ENCODE data around the gene APOD.
"Not testable (repeated sequence)": the region's sequence is repeated elsewhere in the genome, so short reads cannot be mapped to it uniquely, and the experiment has no call there.

Gene APOD

DNA sequence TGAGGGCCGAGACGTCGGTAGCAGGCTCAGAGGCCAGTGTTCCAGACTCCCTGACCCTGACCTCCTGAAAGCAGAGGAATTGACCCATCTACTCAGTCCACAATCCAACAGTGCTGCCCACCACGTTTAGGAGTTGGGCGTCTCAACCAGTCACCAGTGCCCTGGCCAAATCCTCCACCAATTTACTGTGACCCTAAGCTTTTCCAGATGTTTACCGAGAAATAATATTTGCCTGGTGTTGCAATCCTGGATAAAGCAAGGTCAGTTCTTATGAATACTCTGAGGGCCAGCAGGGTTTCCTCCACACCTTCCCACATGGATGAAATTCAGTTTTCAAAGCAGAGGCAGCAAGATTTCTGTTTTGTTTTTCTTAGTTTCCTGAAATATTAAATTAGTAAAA lies 7.5 kb upstream of the APOD start:
- no peak overlapping the region for H3K27ac ChIP-seq
- DNase-seq (ENCODE audit: low read depth, low spot score) = no peak

DNA sequence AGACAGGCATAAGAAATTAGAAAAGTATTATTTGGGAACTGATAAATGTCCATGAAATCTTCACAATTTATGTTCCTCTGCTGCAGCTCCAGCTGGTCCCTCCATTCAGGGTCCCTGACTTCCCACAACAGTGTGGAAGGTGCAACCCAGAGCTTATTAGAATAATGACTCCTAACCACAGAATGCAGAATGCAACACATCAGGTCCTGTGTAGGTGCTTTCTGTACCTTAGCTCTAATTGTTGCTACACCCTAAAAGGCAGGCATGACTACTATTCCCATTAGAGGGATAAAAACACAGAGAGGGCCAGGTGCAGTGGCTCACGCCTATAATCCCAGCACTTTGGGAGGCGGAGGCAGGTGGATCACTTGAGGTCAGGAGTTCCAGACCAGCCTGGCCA lies 6.6 kb upstream of the APOD start:
- H3K27ac ChIP-seq; DNase-seq (ENCODE audit: low read depth, low spot score): not testable (repeated sequence)

DNA sequence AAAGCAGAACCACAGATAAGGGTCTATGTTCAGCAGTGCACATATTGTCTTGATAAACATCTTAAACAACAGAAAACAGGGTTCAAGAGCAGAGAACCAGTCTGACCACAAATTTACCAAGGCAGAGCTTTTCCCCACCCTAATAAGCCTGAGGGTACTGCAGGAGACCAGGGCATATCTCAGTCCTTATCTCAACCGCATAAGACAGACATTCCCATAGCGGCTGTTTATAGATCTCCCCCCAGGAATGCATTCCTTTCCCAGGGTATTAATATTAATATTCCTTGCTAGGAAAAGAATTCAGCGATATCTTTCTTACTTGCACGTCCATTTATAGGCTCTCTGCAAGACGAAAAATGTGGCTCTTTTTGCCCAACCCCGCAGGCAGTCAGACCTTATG lies 6.1 kb upstream of the APOD start:
- not testable (repeated sequence) for H3K27ac ChIP-seq; DNase-seq (ENCODE audit: low read depth, low spot score)

DNA sequence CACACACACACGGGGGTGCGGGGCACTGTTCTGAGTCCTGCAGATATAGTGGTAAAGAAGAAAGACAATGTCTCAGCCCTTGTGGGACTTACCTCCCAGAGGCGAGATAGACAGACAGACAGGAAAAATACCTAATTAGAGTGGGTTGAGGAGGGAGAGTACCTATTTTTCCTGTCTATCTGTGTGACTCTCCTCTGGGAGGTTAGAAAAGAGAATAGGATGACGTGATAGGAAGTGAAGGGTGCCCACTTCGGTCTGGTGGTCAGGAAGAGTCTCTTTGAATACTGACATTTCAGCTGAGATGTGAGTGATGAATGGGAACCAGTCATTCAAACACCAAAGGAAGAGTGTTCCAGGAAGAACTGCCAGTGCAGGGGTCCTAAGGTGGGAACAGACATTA lies 4.1 kb upstream of the APOD start:
- no peak for DNase-seq (ENCODE audit: low read depth, low spot score)

DNA sequence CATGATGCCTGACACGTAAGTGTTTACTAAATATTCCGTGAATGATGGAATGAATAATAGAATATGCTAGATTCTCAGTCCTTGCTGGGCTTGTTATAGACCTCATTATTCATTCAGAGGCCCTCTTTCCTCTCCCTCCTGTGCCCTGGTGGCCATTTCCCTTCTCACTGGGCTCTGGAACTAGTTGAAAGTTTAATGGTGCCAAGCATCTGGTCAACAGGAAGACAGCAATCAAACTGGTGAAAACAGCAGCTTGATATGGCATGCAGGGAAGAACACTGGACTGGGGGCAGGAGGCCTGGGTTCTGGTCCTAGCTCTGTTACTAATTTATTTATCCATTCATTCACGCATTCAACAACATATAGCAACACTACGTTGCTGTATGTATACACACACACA lies 3.7 kb upstream of the APOD start:
- H3K27ac ChIP-seq = no peak overlapping the region
- no peak for DNase-seq (ENCODE audit: low read depth, low spot score)

More for the DNA sequence above, 4.1 kb upstream of the APOD start:
- H3K27ac ChIP-seq = no peak overlapping the region

DNA sequence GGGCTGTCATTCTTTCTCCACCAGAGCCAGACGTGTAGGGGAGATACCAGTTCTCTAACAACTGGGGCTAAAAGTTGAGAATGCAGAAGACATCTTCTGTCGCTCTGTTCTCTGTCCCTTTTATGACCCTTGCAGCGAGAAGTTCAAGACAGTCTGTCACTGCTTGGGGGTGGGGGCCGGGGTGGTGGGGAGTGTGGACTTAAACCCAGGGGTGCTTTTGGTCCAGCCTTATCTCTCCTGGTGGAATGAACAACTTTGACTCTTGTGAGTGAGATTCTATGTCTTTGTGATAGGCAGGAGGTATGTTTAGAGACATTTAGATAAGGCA lies 767 bp upstream of the APOD start:
- peak overlapping the region; percentile 22 for H3K27ac ChIP-seq
- no peak for DNase-seq (ENCODE audit: low read depth, low spot score)

DNA sequence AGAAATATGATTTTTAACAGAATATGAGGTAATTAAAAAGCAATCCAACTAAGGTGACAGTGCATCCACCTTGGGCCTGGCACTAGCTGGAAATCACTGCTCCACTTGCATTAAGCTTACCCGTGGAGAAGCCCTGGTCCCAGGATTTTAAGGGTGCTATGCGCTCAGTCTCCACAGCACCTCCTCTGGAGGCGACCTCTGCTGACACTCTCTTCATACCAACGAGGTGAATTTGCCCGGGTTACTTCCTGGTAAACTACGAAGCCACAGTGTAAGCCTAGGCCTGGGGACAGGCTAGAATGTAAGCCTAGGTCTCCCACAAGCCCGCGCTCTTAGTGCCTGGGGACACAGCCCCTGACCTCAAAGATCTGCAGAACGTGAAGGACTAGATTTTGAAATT lies 793 bp downstream of the APOD start:
- DNase-seq (ENCODE audit: low read depth, low spot score) = no peak
- no peak overlapping the region for H3K27ac ChIP-seq

DNA sequence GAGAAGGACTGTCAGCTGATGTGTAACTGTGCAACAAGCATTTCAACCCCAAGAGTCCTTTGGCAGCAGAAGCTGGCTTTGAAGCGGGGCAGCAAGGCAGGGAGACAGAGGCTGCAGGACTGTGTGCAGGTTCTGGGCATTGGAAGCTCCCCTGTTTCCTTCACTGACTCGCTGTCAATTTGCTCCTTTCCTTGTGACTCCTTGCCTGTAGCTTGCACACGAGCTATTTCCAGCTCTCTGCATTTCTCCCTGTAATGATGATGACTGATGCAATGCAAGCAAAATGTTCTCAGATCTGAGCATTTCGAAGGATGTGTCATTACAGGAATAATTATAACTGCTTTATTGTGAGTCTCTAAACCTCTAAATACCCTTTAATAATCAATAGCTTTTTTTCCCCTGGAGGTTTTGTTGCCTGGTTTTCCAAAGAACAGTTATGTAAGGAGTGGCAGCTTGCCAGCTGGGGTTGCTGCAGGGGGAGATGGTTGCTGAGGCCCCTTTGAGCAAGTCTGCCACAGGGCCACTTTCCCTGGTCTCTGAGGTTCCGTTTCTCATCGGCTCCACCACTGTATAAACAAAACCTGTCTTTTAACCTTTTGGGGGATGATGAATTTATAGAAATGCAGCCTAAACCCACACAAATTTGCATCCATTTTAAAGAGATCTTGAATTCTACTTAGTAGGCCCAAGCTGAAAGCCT lies 2.8 kb downstream of the APOD start:
- peak overlapping the region; percentile 33 for H3K27ac ChIP-seq
- no peak for DNase-seq (ENCODE audit: low read depth, low spot score)

DNA sequence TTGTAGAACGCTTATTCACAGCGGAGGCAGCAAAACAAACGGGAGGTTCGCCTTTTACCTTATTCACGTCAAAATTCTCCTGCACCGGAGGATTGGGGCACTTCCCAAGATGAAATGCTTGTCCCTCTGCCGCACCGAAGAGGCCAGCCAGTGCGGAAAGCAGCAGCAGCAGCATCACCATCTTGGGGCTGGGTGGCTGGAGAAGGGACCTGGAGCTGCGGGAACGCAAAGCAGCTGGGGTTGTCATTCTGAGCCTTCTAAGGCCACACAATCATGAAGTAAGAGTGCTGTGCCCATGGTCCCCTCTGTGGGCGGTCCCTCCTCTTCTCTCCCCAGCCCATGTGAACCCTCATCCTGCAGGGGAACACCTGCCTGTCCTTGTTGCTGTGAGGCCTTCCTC lies 4.5 kb downstream of the APOD start:
- no peak overlapping the region for H3K27ac ChIP-seq
- no peak for DNase-seq (ENCODE audit: low read depth, low spot score)

DNA sequence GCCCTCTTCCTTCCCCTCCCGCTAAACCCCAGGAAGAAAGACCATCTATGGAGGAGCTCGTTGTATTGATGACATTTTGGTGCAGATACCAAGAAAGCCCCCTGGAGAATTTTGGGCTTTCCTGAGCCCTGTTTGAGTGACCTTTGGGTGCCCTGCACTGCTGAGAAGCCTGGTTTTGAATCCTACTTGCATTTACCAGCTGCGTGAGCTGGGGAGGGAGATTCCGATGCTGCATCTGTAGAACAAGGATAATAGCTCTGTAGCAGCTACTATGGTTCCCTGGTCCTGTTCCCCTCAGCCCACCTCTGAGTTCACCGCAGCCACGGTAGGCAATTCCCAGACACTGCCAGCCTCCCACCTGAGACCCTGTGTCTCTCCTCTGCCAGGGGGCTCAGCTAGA lies 5.2 kb downstream of the APOD start:
- DNase-seq (ENCODE audit: low read depth, low spot score) = no peak
- H3K27ac ChIP-seq = no peak overlapping the region

DNA sequence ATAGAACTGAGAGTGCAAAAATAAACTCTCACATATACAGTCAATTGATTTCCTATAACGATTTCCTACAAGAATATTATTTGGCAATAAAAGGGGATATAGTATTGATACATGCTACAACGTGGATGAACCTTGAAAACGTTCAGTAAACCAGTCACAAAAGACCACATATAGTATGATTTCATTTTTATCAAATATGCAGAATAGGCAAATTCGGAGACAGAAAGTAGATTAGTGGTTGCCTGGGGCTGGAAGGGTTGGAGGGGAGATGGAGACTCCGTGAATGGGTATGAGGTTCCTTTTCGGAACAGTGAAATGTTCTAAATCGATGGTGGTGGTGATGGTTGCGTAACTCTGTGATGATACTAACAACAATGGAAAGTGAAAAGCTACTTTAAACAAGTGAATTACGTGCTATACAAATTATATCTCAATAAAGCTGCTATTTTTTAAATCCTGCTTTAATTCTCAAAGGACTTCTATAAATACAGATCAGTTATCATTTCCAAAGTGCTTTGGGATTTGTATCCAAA lies 6.0 kb downstream of the APOD start:
- H3K27ac ChIP-seq = no peak overlapping the region
- no peak for DNase-seq (ENCODE audit: low read depth, low spot score)

DNA sequence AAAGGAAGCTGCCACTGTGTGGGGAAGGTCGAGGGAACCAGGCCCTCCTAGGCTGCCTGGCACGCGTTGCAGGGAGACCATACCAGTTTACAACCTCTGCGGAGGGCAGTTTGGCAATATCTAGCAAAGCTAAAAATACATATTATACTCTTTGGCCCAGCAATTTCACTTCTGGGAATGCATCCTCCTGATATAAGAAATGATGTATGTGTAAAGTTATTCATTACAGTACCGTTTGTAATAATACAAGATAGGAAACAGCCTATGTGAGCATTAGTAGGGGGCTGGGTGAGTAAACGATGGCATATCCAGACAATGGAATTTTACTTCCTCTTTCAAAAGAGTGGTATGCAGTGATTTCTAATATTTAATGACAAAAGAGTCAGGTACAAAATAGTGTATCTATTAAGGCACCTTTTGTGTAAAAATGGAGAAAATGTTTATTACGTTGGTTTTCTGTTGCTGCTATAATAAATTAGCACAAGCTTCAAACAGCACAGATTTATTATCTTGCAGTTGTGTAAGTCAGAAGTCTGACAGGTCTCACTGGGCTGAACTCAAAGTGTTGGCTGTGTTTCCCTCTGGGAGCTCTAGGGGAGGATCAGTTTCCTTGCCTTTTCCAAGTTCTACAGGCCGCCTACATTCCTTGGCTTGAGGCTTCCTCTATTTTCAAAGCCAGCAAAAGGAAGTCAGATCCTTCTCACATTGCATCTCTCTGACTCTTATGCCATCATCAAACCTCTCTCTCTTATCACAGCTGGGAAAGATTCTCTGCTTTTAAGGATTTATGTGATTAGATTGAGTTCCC lies 9.0 kb downstream of the APOD start:
- DNase-seq (ENCODE audit: low read depth, low spot score) = no peak
- no peak overlapping the region for H3K27ac ChIP-seq

DNA sequence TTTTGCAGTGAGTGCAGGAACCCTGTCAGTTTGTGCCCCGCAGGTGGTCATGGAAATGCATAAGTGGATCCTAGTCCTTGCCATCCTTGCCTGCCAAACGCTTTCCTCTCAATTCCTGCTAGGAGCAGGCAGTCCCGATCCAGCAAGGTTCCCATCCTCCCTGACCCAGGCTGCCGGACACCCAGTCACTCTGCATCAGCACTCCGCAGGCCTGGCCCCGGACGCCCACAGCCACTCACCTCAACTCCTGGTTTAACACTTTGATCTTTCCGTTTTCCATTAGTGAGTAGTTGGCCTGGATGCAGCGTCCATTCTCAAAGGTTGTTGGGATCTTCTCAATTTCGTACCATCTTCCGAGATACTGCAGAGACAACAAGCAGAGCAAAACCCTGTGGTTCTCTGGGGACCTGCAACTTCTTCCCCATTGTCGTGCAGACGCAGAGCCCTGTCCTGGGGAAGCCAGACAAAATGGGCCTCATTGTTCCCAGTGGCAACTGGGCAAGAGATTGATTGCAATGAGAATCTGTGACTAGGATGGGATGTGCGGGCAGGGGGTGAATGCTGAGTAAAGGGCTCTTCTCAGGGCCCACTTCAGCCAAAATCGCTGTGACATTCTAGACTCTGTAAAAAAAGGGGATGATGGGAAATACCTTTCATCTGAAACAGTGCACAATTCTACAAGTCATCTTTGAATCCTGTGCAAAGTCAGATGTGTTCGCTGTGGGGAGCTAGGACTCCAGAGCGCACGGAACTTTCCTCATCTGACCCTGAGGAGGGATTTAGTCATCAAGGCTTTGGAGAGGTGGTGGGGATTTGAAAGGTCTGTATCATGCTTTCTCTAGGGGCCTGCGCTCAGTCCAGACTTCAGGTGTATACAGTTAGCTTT lies 9.9 kb downstream of the APOD start:
- no peak overlapping the region for H3K27ac ChIP-seq
- no peak for DNase-seq (ENCODE audit: low read depth, low spot score)

DNA sequence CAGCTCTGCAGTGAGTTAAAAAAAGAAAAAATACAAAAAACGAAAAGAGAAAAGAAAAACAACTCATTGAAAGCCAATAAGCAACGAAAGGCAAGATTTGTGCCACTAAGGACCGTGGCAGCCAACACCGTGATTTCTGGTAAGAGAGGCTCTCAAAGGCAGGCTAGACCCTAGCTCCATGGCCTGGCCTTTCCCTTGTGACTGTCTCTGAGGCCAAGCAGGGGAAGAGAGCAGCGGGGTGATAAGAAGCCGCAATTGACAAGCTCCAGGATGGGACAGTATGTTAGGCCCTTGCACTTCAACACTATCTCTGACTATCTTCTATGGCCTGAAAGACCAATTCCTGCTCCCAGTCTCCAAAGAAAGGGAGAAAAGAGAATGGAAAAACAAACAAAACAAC lies 12.4 kb downstream of the APOD start:
- no peak for DNase-seq (ENCODE audit: low read depth, low spot score)
- no peak overlapping the region for H3K27ac ChIP-seq

DNA sequence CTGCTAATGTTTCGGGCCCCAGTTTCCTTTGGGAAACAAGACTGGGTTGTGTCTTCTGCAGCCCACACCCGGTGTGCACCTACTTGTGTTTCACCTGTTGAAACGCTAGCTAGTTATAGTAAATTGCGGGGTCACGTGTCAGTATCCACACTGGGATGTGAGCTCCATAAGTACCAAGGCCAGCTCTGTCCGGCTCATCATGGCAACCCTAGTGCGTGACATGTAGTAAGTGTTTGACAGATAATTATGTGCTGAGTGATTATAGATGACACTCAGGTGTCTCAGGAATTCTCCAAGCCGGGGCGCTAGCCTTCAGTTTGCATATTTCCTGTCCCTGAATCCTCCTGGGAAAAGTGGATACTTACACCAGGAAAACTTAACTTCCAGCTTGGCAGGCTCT lies 12.8 kb downstream of the APOD start:
- DNase-seq (ENCODE audit: low read depth, low spot score) = no peak
- H3K27ac ChIP-seq = no peak overlapping the region

DNA sequence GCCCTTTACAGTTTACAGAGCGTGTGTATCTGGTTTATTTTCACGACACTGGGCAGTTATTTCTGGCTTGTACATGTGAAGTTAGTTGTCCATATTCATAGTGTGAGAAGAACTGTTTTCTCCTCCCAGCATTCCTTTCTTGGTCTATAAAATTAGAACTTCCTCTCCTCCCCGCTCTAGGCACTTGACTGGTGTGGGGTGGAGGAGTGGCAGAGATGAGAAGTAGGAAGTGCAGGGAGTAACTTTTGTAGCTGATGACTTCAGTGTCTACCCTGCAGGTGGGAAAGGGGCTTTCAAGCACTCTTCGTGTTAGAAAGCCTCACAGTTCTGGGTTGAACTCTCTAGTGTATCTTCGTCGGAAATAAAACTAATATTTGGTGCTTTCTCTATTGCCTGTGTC lies 13.4 kb downstream of the APOD start:
- DNase-seq (ENCODE audit: low read depth, low spot score) = no peak
- H3K27ac ChIP-seq = no peak overlapping the region

DNA sequence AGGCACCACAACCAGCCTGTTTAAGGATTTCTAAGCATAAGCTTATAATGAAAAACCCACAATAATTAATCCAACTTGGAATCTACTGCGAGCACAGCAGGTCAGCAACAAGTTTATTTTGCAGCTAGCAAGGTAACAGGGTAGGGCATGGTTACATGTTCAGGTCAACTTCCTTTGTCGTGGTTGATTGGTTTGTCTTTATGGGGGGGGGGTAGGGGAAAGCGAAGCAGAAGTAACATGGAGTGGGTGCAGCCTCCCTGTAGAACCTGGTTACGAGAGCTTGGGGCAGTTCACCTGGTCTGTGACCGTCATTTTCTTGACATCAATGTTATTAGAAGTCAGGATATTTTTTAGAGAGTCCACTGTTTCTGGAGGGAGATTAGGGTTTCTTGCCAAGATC lies 15.1 kb downstream of the APOD start:
- no peak overlapping the region for H3K27ac ChIP-seq
- DNase-seq (ENCODE audit: low read depth, low spot score) = no peak

DNA sequence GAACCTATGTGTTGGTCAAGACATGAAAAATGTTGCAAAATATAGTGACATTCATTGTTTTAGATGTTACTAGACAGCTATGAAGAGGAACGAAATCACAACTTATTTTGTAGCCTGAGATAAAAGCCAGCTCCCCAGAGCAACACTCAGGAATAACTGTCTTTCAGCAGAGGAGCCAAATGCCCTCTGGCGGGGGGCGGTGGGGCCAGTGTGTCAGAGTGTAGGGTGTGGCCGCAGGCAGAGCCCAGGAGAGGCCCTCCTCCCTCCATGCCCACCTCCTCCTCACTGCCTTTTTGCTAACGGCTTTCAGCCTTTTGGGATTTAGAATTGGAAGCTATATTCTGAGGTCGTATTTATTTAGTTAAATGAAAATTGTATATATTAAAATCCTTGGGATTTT lies 16.9 kb downstream of the APOD start:
- no peak for DNase-seq (ENCODE audit: low read depth, low spot score)
- H3K27ac ChIP-seq = no peak overlapping the region

DNA sequence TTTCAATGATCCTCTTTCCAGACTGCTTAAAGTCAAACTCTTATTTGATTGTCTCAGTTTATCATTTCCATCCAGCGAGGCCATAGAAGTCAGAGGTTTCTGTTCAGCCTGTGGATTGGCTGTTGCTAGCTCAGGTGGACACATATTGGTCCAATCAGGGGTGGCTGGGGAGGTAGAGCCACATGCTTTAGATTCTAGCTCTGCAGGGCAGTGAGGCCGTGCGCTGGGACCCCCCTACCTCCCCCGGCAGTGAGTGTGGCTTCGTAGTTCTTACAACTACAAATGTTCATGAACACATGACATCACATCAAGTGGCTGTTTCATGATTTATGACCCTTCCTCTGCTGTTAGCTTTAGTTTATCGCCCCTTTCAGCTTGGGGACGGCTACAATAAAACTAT lies 18.0 kb downstream of the APOD start:
- no peak for DNase-seq (ENCODE audit: low read depth, low spot score)
- H3K27ac ChIP-seq = no peak overlapping the region

DNA sequence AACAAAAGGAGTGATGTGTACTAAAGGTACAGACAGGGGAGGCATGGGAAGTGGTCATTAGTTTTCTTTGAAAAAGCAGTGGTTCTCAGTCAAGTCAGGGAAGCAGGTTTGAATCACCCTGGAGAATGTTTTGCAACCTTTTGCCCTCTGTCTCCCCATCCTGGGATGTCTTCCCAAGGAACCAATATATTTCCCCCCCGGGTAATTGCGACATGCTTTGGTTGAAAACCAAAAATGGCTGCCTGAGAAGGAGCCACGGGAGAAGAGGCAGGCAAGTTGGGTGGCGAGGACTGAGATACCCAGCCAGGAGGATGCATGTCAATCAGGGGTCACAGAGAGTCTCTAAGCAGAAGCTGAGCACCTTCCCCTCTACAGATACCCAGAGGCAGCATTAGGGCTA lies 20.4 kb downstream of the APOD start:
- no peak for DNase-seq (ENCODE audit: low read depth, low spot score)
- H3K27ac ChIP-seq = no peak overlapping the region
